Fibroblast of upper back skin (primary cell): ENCODE results near the gene PPP1R17.

ENCODE experiments used
- DNase-seq: peaks from one replicate; pipeline ENCODE4 v3.0.0-alpha.2; 2013

The PPP1R17 gene

GRCh38 chr7:31702354-31702753 is 15.3 kb downstream of the PPP1R17 start:
- DNase-seq, result no peak

DNA sequence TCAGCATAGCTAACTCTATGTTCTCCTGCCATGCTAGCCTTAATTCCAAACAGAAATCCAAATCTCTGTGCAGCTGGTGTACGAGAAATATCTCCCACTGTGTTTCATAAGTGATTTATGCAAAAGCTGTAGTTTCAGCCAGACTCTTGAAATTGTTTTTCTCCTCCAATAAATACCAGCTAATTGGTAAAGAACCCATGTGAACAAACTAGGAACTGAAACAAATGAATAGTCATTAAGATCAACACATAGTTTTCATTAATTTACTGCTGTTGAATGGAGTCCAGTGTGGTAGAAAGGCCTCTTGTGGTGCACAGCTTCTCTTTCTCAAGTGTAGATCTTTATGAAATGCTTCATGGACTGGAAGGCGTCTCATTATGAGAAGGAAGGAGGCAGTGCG is 18.4 kb downstream of the PPP1R17 start:
- DNase-seq, result no peak

GRCh38 chr7:31707089-31707488 is 20.1 kb downstream of the PPP1R17 start:
- DNase-seq, result no peak

GRCh38 chr7:31710171-31710570 is 23.2 kb downstream of the PPP1R17 start:
- DNase-seq, result no peak

- DNase-seq, result no peak
Observed at GRCh38 chr7:31716355-31716754, 29.3 kb downstream of the PPP1R17 start.

DNA sequence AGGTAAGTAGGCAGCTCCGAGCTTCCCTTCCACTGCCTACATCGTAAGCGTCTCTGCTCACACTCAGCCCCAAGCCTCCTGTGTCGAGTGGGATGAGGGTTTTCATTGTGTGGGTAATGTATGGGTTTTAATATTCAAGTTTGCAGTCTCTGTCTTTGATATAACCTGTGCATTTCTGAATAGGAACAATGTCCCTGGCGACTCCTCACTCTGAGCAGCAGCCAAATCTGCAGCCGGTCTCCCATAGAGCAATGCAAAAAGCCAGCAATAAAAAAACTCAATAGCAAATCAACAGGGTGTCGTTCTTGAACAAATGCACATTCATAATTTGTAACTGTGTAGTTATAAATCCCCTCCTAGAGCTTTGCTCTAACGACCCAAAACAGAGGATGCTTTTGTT is 33.4 kb downstream of the PPP1R17 start:
- DNase-seq, result no peak

- no peak for DNase-seq
Observed at GRCh38 chr7:31724696-31725095, 37.7 kb downstream of the PPP1R17 start.

- no peak for DNase-seq
Observed at GRCh38 chr7:31729195-31729804, 42.3 kb downstream of the PPP1R17 start.

GRCh38 chr7:31734456-31734855 is 47.4 kb downstream of the PPP1R17 start:
- DNase-seq, result peak; percentile 6

GRCh38 chr7:31735991-31736982 is 49.3 kb downstream of the PPP1R17 start:
- peak; percentile 60 for DNase-seq

DNA sequence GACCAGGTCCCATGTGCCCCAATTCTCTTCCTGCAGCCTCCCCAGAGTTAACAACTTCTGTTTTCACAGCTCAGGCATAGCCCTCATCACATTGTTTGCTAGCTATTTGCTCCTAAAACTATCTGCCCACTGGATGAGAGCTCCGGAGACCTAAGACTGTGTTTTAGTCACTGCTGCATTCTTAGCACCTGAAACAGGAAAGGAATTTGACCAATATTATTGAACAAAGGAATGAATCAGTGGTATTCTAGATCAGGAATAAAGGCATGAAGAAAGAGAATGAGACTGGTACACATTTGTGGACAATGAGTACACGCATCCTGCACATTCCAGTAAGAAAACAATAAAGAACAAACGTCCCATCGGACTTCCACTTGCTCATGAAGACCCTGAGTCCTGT is 54.8 kb downstream of the PPP1R17 start:
- DNase-seq, result no peak

GRCh38 chr7:31744294-31744874 is 57.4 kb downstream of the PPP1R17 start:
- DNase-seq, result peak; percentile 68

- DNase-seq, result no peak
Observed at GRCh38 chr7:31747553-31747952, 60.5 kb downstream of the PPP1R17 start.

DNA sequence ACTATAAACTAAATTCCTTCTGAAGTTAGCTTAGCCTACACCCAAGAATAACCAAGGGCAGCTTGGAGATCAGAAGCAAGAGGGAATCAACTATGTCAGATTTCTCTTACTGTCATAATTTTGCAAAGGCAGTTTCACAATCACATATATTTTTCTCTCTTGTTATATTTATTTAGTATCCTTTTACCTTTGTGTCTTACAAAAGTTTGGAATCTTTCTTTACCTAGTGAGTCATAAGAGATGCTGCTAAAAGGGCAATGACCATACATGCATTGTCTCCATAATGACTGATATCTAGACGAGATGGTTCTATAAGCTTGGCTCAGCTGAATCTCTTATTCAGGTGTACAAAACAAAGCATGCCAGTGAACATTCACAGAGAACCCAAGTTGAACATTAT is 61.1 kb downstream of the PPP1R17 start:
- DNase-seq, result no peak

DNA sequence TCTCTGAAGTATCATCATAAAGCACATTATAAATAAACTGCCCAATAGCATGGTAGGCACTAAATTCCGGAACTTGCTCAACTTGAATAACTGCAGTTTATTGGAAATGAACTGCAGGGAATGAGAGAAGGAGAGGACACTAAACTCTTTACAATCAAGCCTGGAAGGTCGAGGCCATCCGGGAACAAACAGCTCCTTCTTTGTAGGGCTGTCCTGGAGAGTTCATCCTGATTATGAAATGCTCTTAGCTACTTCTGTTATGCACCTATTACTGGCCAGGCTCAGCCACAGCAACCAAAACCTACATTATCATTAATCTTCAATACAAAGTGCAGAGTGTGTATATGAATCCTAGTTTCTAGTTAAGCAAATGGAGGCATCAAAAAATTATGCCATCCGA is 64.7 kb downstream of the PPP1R17 start:
- no peak for DNase-seq
